B cell (primary cell): ENCODE data around the gene PEX16. TPM values are rescaled to one million over a fixed set of nuclear protein-coding genes. Genes with fewer than 3 reads are reported as not detected.

Source experiments
- ATAC-seq: fragments of 200-7000 bp; cut with Tn5 transposase; one replicate; pipeline ENCODE4 v1.10.0; 2021; ENCODE audit warnings: low read depth, mild to moderate bottlenecking, moderate number of reproducible peaks, moderate library complexity
- CTCF ChIA-PET: fragments of 350-600 bp; sonication (Branson Sonifier 250); formaldehyde crosslinking; loops from one replicate; lab custom pipeline; 2021; ENCODE audit warnings: antibody characterized with exemption, inconsistent platforms; lab: Charles Lee
- POLR2A ChIA-PET: fragments of 350-600 bp; sonication (Branson Sonifier 250); formaldehyde crosslinking; loops from one replicate; lab custom pipeline; 2021; ENCODE audit warnings: antibody characterized with exemption; lab: Charles Lee
- DNase-seq: peaks from one replicate; pipeline ENCODE4 v3.0.0; 2013
- H2AFZ ChIP-seq: 2 replicates; pipeline ENCODE4 v1.6.1; 2012; ENCODE audit warnings: mild to moderate bottlenecking, low read depth, low read length; ENCODE audit not compliant: insufficient read depth, poor library complexity, severe bottlenecking
- H3K27ac ChIP-seq, 2 donors: 1 replicate in 1 of 2; 2 replicates in 1 of 2; pipeline ENCODE4 v1.5.1; 2012 to 2013; ENCODE audit warnings: low read length in 2 of 2, mild to moderate bottlenecking in 2 of 2, moderate library complexity in 1 of 2
- H3K27me3 ChIP-seq, 4 experiments: fragments of 200-600 bp in 1 of 4; sonication (generic) in 1 of 4; replicated peaks in 1 of 4; 1 replicate in 2 of 4; 2 replicates in 2 of 4; pipeline versions ENCODE4 v1.6.1 to v1.7.0; 2013 to 2016; ENCODE audit warnings: low read length in 3 of 4, mild to moderate bottlenecking in 2 of 4, mixed read lengths in 1 of 4, moderate library complexity in 1 of 4; ENCODE audit not compliant: insufficient read depth in 4 of 4, control insufficient read depth in 3 of 4; ENCODE audit errors: control extremely low read depth in 1 of 4
- H3K36me3 ChIP-seq, 2 experiments: replicated peaks in 1 of 2; 1 replicate in 1 of 2; 2 replicates in 1 of 2; pipeline versions ENCODE4 v1.6.1 to v1.7.1; 2013; ENCODE audit warnings: low read length in 1 of 2; ENCODE audit not compliant: insufficient read depth in 2 of 2, control insufficient read depth in 1 of 2; ENCODE audit errors: control extremely low read depth in 1 of 2, extremely low read depth in 1 of 2
- H3K4me1 ChIP-seq, 2 donors: fragments of 200-600 bp in 1 of 2; sonication (generic) in 1 of 2; 1 replicate in 1 of 2; 2 replicates in 1 of 2; pipeline versions ENCODE4 v1.5.1 to v1.6.1; 2013 to 2017; ENCODE audit warnings: low read length in 2 of 2; ENCODE audit not compliant: control insufficient read depth in 2 of 2, insufficient read depth in 2 of 2
- H3K4me2 ChIP-seq: replicated peaks from 2 replicates; pipeline ENCODE3; 2012; ENCODE audit warnings: mild to moderate bottlenecking, low read depth, low read length; ENCODE audit not compliant: poor library complexity, severe bottlenecking
- H3K4me3 ChIP-seq, 5 experiments: fragments of 200-600 bp in 1 of 5; sonication (generic) in 1 of 5; 1 replicate in 3 of 5; 2 replicates in 2 of 5; pipeline versions ENCODE4 v1.5.1 to v1.7.0; 2011 to 2016; ENCODE audit warnings: low read length in 4 of 5, mild to moderate bottlenecking in 4 of 5, low read depth in 2 of 5, control low read depth in 1 of 5, moderate library complexity in 1 of 5; ENCODE audit not compliant: insufficient read depth in 1 of 5; ENCODE audit errors: control extremely low read depth in 1 of 5, extremely low read depth in 1 of 5
- H3K79me2 ChIP-seq: fragments of 200-600 bp; sonication (generic); one replicate; pipeline ENCODE4 v1.6.0; 2016; ENCODE audit warnings: low read length; ENCODE audit not compliant: control insufficient read depth, insufficient read depth
- H3K9ac ChIP-seq: fragments of 200-600 bp; sonication (generic); 2 replicates; pipeline ENCODE4 v1.6.1; 2017; ENCODE audit warnings: mild to moderate bottlenecking, low read length, moderate library complexity
- H3K9me3 ChIP-seq, 3 donors: one replicate each; pipeline versions ENCODE4 v1.6.1 to v1.7.1; 2013; ENCODE audit warnings: low read length in 2 of 3; ENCODE audit not compliant: control insufficient read depth in 2 of 3, insufficient read depth in 1 of 3; ENCODE audit errors: control extremely low read depth in 1 of 3
- H4K20me1 ChIP-seq: 2 replicates; pipeline ENCODE4 v1.6.0; 2012; ENCODE audit warnings: mild to moderate bottlenecking, low read length; ENCODE audit not compliant: insufficient read depth, control insufficient read depth, poor library complexity, severe bottlenecking
- H3K27ac Mint-ChIP-seq: one replicate; pipeline ENCODE4 v1.8.0; 2021; ENCODE audit warnings: mixed read lengths
- H3K27me3 Mint-ChIP-seq: one replicate; pipeline ENCODE4 v1.8.0; 2021; ENCODE audit warnings: mixed read lengths
- H3K4me1 Mint-ChIP-seq: one replicate; pipeline ENCODE4 v1.8.0; 2021; ENCODE audit warnings: mixed read lengths
- H3K4me3 Mint-ChIP-seq: one replicate; pipeline ENCODE4 v1.8.0; 2021; ENCODE audit warnings: mixed read lengths
- H3K9me3 Mint-ChIP-seq: one replicate; pipeline ENCODE4 v1.8.0; 2022; ENCODE audit warnings: mixed read lengths; ENCODE audit not compliant: insufficient read depth
- CTCF ChIP-seq: fragments of 200-600 bp; IDR thresholded peaks from one replicate; pipeline ENCODE4 v1.8.0; 2022; ENCODE audit warnings: antibody characterized with exemption, mild to moderate bottlenecking
- EZH2 ChIP-seq: IDR thresholded peaks from 2 replicates; pipeline ENCODE4 v1.6.1; 2012; ENCODE audit warnings: borderline replicate concordance, low read depth, mild to moderate bottlenecking, moderate library complexity, low read length; ENCODE audit not compliant: insufficient read depth, poor library complexity, severe bottlenecking
- WGBS: methylation state at CpG from one replicate; pipeline ENCODE4 v1.1.5; 2013; ENCODE audit warnings: missing lambda C conversion rate; ENCODE audit not compliant: insufficient coverage; 5-methylcytosine and 5-hydroxymethylcytosine counted together
- intact Hi-C: fragments of 100-400 bp; cut with micrococcal nuclease; formaldehyde crosslinking; loops from one replicate; pipeline ENCODE4 v1.10.0; 2022
- polyA minus RNA-seq: library from RNA; depleted of rRNA, polyadenylated mRNA; stranded (reverse); fragments of >200 nt; gene quantifications from 2 replicates; pipeline ENCODE4 v1.2.3, GENCODE V29; 2012
- polyA plus RNA-seq: library from polyadenylated mRNA; depleted of rRNA; stranded (reverse); fragments of >200 nt; gene quantifications from 2 replicates; pipeline ENCODE4 v1.2.3, GENCODE V29; 2012
- total RNA-seq, 2 donors: library from RNA; stranded (reverse); fragments of 120-200 nt in 1 of 2; gene quantifications; 1 replicate in 1 of 2; 2 replicates in 1 of 2; pipeline versions ENCODE4 v1.2.3 to v1.2.4, GENCODE V29; 2013 to 2022

Gene PEX16
- total RNA-seq: 107 and 113 TPM in 2 replicates
- total RNA-seq (2013): 57.1 TPM
- 89.4 and 93.1 TPM in 2 replicates for polyA plus RNA-seq
- polyA minus RNA-seq: 65.2 and 91.2 TPM in 2 replicates

DNA sequence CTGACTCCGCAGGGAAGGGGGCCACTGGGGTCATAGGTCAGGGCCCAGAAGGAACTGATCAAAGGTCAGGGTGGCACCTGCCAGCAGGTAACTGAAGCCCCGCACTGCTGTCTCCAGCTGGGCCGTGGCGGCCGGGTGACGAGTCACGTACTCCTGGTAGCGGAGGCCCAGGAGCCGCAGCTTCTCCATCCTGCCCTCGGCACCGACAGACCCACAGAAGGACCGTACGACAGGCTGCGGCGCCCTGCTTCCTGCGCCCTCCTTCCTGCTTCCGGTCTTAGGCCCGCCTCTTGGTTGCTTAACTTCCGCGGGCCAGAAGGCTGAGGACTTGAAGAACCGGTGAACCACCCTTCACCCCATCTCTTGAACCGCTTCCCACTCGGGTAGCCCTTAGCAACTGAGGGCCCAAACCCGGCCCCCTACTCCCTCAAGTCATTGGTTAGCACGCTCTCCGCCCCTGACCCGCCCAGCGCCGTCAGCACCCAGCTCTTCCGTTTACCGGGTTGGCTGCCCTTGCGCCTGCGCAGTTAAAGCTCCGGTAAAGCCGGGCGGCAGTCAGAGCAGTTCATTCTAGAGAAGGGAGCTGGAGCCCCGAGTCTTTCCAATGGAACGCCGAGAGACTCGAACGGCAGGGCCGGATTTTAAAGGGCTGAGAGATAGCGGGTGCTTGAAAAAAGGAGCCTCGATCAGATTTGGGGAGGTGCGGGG lies at the start of gene PEX16:
TSS of gene PEX16 (minus strand) at position 255 of the 708 bp plus-strand sequence. CDS start at position 189, 66 bp downstream.
- Mint-ChIP-seq H3K27ac (peak within 1 kb of the TSS; percentile 94), H3K9me3 (no peaks in the 10 kb centered on the region), H3K27me3 (no peaks in the 10 kb centered on the region), H3K4me3 (peak within 1 kb of the TSS; percentile 92), H3K4me1 (peaks cover 64% of the 10 kb centered on the region)
- peak within 1 kb of the TSS; percentile 98 for H3K4me2 ChIP-seq
- ChIA-PET POLR2A (interaction anchor here (0.9 to 9.1 kb wide), 5 partner anchors 9 to 112 kb away, joined by 4 to 162 read pairs (median 6); partner anchors contain the start of gene CRY2), CTCF (interaction anchor here (0.9 to 9.6 kb wide), 12 partner anchors 9 to 146 kb away, joined by 3 to 98 read pairs (median 4); partner anchors contain the start of gene CRY2)
- H3K27me3 ChIP-seq: no peaks in the 10 kb centered on the region
- no peak for TF ChIP-seq EZH2
- TF ChIP-seq CTCF: no peak
- ATAC-seq: peak; percentile 83
- H3K4me3 ChIP-seq: peak within 1 kb of the TSS; percentile 86 to 99 (median 90)
- intact Hi-C loops: loop anchor here (1.0 to 10.0 kb wide), 10 partner anchors 13 to 1353 kb away; partner anchors contain the start of genes ATG13, CD82, CRY2 and DGKZ
- H3K27ac ChIP-seq: peak within 1 kb of the TSS; percentile 88 to 95
- H3K9ac ChIP-seq: peak within 1 kb of the TSS; percentile 97
- H4K20me1 ChIP-seq: peaks cover 54% of the 10 kb centered on the region
- peak; percentile 99 for DNase-seq
- H3K4me1 ChIP-seq: peaks cover 44 to 57% of the 10 kb centered on the region in 2 donors
- H3K36me3 ChIP-seq: peaks cover 2 to 28% of the 10 kb centered on the region in 2 experiments
- no peaks in the 10 kb centered on the region for H3K9me3 ChIP-seq
- H2AFZ ChIP-seq: peak within 1 kb of the TSS; percentile 80
- under 1% methylated on average over 43 of the region's 45 CpGs for WGBS
- peaks cover 48% of the 10 kb centered on the region for H3K79me2 ChIP-seq
